ENCODE measurements around the gene AGL. TPM values are rescaled to one million over a fixed set of nuclear protein-coding genes. Genes with fewer than 3 reads are reported as not detected.

AGL gene
- polyA plus RNA-seq: 10 to 100 TPM in 1 of 4 donors, 1 to 10 TPM in 3; 5.9 to 19.9 (median 8.2) TPM
- long read RNA-seq, donor 1: 0 reads
- long read RNA-seq, donor 2: 0 reads
- long read RNA-seq, donor 3: 0 reads
- long read RNA-seq, donor 4: 0 reads
- long read RNA-seq, donor 5: 0 reads
- long read RNA-seq, donor 6, partial matches to known transcripts: 5 of 5 reads
- long read RNA-seq, donor 6, other reads (novel, unspliced or antisense): 0 of 5 reads
- long read RNA-seq, donor 7: 0 reads
- long read RNA-seq, donor 8, full-length matches to known transcripts: 1 of 1 reads
- long read RNA-seq, donor 8, partial matches to known transcripts: 0 of 1 reads
- long read RNA-seq, donor 8, other reads (novel, unspliced or antisense): 0 of 1 reads
- long read RNA-seq, donor 9: 0 reads
- long read RNA-seq, donor 10: 0 reads

- peak within 1 kb of the TSS; percentile 74 to 91 (median 76) for H3K4me3 ChIP-seq (ENCODE audit: low read depth in 1 of 3, low read length in 3 of 3)
- 0 to 1% (median 0%) methylated on average over 42 to 65 of the region's 65 CpGs for WGBS, 3 donors
- FAIRE-seq (no peak), DNase-seq (peak; percentile 90 to 94)
- H3K27me3 ChIP-seq (ENCODE audit: control insufficient read depth in 3 of 3, insufficient read depth in 3 of 3, low read length in 3 of 3): no peaks in the 10 kb centered on the region
- no peaks in the 10 kb centered on the region for H3K9me3 ChIP-seq (ENCODE audit: control insufficient read depth in 2 of 2, insufficient read depth in 1 of 2, low read depth in 1 of 2, low read length in 1 of 2)
- H3K27ac ChIP-seq (ENCODE audit: low read depth in 1 of 3, low read length in 2 of 3): peak within 1 kb of the TSS; percentile 84 to 93 (median 89)
- H3K4me1 ChIP-seq (ENCODE audit: control insufficient read depth in 3 of 3, insufficient read depth in 2 of 3, low read depth in 1 of 3, low read length in 2 of 3): peaks cover 0 to 4% (median 0%) of the 10 kb centered on the region in 3 donors
- H3K36me3 ChIP-seq (ENCODE audit: control insufficient read depth in 3 of 3, insufficient read depth in 2 of 3, low read depth in 1 of 3, low read length in 3 of 3): peaks cover 0 to 2% (median 1%) of the 10 kb centered on the region in 3 donors
Observed at GRCh38 chr1:99849744-99850458, at the start of gene AGL. TSS of gene AGL (plus strand) at chr1:99850361. CDS start at chr1:99851043, 682 bp downstream.

GRCh38 chr1:99801584-99801983, 48.6 kb upstream of the AGL start:
- Histone ChIP-seq H3K4me3 (ENCODE audit: low read depth in 1 of 3, low read length in 3 of 3) (no peak overlapping the region), H3K9me3 (ENCODE audit: control insufficient read depth in 2 of 2, insufficient read depth in 1 of 2, low read depth in 1 of 2, low read length in 1 of 2) (no peaks in the 10 kb centered on the region), H3K27ac (ENCODE audit: low read depth in 1 of 3, low read length in 2 of 3) (no peak overlapping the region), H3K36me3 (ENCODE audit: control insufficient read depth in 3 of 3, insufficient read depth in 2 of 3, low read depth in 1 of 3, low read length in 3 of 3) (no peaks in the 10 kb centered on the region), H3K4me1 (ENCODE audit: control insufficient read depth in 3 of 3, insufficient read depth in 2 of 3, low read depth in 1 of 3, low read length in 2 of 3) (no peaks in the 10 kb centered on the region), H3K27me3 (ENCODE audit: control insufficient read depth in 3 of 3, insufficient read depth in 3 of 3, low read length in 3 of 3) (peaks cover 0 to 3% (median 3%) of the 10 kb centered on the region in 3 donors)
- FAIRE-seq (no peak), DNase-seq (no peak)
- 52 to 84% (median 74%) methylated on average over 3 of the region's 3 CpGs for WGBS, 3 donors

DNA sequence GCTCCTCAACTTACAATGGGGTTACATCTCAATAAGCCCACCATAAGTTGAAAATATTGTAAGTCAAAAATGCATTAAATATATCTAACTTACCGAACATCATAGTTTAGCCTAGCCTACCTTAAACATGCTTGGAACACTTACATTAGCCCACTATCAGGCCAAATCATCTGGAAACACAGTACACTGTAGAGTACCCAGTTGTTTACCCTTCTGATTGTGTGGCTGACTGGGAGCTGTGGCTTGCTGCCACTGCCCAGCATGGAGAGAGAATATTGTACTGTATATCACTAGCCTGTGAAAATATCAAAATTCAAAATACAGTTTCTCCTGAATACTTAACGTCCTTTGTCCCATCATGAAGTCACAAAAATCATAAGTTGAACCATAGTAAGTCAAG, 43.3 kb upstream of the AGL start:
- DNase-seq (no peak), FAIRE-seq (no peak)
- Histone ChIP-seq H3K4me3 (ENCODE audit: low read depth in 1 of 3, low read length in 3 of 3) (no peak overlapping the region), H3K36me3 (ENCODE audit: control insufficient read depth in 3 of 3, insufficient read depth in 2 of 3, low read depth in 1 of 3, low read length in 3 of 3) (no peaks in the 10 kb centered on the region), H3K4me1 (ENCODE audit: control insufficient read depth in 3 of 3, insufficient read depth in 2 of 3, low read depth in 1 of 3, low read length in 2 of 3) (peaks cover 0 to 2% (median 0%) of the 10 kb centered on the region in 3 donors), H3K9me3 (ENCODE audit: control insufficient read depth in 2 of 2, insufficient read depth in 1 of 2, low read depth in 1 of 2, low read length in 1 of 2) (no peaks in the 10 kb centered on the region), H3K27ac (ENCODE audit: low read depth in 1 of 3, low read length in 2 of 3) (no peak overlapping the region), H3K27me3 (ENCODE audit: control insufficient read depth in 3 of 3, insufficient read depth in 3 of 3, low read length in 3 of 3) (peaks cover 0 to 3% (median 3%) of the 10 kb centered on the region in 3 donors)
- 56 to 84% (median 65%) methylated on average over 2 of the region's 2 CpGs for WGBS, 3 donors

- Histone ChIP-seq H3K4me3 (ENCODE audit: low read depth in 1 of 3, low read length in 3 of 3) (no peak overlapping the region), H3K36me3 (ENCODE audit: control insufficient read depth in 3 of 3, insufficient read depth in 2 of 3, low read depth in 1 of 3, low read length in 3 of 3) (no peaks in the 10 kb centered on the region), H3K27me3 (ENCODE audit: control insufficient read depth in 3 of 3, insufficient read depth in 3 of 3, low read length in 3 of 3) (peaks cover 0 to 3% (median 3%) of the 10 kb centered on the region in 3 donors), H3K9me3 (ENCODE audit: control insufficient read depth in 2 of 2, insufficient read depth in 1 of 2, low read depth in 1 of 2, low read length in 1 of 2) (no peaks in the 10 kb centered on the region), H3K27ac (ENCODE audit: low read depth in 1 of 3, low read length in 2 of 3) (peak overlapping the region in 2 of 3 donors; percentile 17 to 50), H3K4me1 (ENCODE audit: control insufficient read depth in 3 of 3, insufficient read depth in 2 of 3, low read depth in 1 of 3, low read length in 2 of 3) (peaks cover 0 to 2% (median 0%) of the 10 kb centered on the region in 3 donors)
- 14 to 18% (median 14%) methylated on average over 7 of the region's 7 CpGs for WGBS, 3 donors
- FAIRE-seq: peak; percentile 76
- DNase-seq: peak; percentile 77 to 86
Observed at GRCh38 chr1:99808391-99809115, 41.6 kb upstream of the AGL start.

DNA sequence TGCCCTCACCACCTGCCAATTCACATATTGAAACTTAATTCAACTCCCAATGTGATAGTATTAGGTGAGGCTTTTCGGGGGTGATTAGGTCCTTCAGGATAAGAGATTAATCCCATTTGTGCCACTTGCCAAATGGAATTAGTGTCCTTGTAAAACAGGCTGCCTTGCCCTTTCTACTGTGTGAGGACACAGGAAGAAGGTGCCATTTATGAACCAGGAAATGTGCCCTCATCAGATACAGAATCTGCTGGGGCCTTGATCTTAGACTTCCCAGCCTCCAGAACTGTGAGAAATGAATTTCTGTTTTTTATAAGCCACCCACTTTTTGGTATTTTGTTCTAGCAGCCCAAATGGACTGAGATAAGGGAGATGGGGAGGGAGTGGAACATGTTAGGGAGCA, 39.1 kb upstream of the AGL start:
- no peaks in the 10 kb centered on the region for H3K36me3 ChIP-seq (ENCODE audit: control insufficient read depth in 3 of 3, insufficient read depth in 2 of 3, low read depth in 1 of 3, low read length in 3 of 3)
- no peak overlapping the region for H3K4me3 ChIP-seq (ENCODE audit: low read depth in 1 of 3, low read length in 3 of 3)
- no peaks in the 10 kb centered on the region for H3K9me3 ChIP-seq (ENCODE audit: control insufficient read depth in 2 of 2, insufficient read depth in 1 of 2, low read depth in 1 of 2, low read length in 1 of 2)
- peak in 1 of 2 donors; percentile 16 for DNase-seq
- H3K4me1 ChIP-seq (ENCODE audit: control insufficient read depth in 3 of 3, insufficient read depth in 2 of 3, low read depth in 1 of 3, low read length in 2 of 3): peaks cover 0 to 2% (median 0%) of the 10 kb centered on the region in 3 donors
- no peak overlapping the region for H3K27ac ChIP-seq (ENCODE audit: low read depth in 1 of 3, low read length in 2 of 3)
- 48 to 77% (median 67%) methylated on average over 1 of the region's 1 CpG for WGBS, 3 donors
- H3K27me3 ChIP-seq (ENCODE audit: control insufficient read depth in 3 of 3, insufficient read depth in 3 of 3, low read length in 3 of 3): no peaks in the 10 kb centered on the region
- FAIRE-seq: no peak

DNA sequence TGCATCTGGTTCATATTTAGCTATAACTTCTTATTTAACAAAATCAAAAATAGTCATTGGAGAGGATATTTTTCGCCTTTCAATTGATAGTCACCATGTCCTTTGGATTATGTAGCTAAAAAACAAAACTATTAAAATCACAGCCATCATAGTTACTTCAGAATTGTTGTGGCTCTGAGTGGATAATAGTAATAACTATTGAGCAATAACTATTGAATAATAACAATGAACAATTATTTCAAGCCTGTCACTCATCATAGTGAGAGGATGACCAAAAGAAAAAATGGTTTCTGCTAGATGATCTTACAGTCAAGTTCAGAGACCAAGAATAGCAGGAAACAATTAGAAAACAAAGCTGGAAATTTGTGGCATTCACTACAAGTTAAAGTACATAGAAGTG, 38.4 kb upstream of the AGL start:
- H3K4me3 ChIP-seq (ENCODE audit: low read depth in 1 of 3, low read length in 3 of 3): no peak overlapping the region
- FAIRE-seq: no peak
- no peak overlapping the region for H3K27ac ChIP-seq (ENCODE audit: low read depth in 1 of 3, low read length in 2 of 3)
- H3K27me3 ChIP-seq (ENCODE audit: control insufficient read depth in 3 of 3, insufficient read depth in 3 of 3, low read length in 3 of 3): no peaks in the 10 kb centered on the region
- WGBS, 3 donors: 88 to 94% (median 94%) methylated on average over 1 of the region's 1 CpG
- peaks cover 0 to 2% (median 0%) of the 10 kb centered on the region in 3 donors for H3K4me1 ChIP-seq (ENCODE audit: control insufficient read depth in 3 of 3, insufficient read depth in 2 of 3, low read depth in 1 of 3, low read length in 2 of 3)
- no peaks in the 10 kb centered on the region for H3K36me3 ChIP-seq (ENCODE audit: control insufficient read depth in 3 of 3, insufficient read depth in 2 of 3, low read depth in 1 of 3, low read length in 3 of 3)
- H3K9me3 ChIP-seq (ENCODE audit: control insufficient read depth in 2 of 2, insufficient read depth in 1 of 2, low read depth in 1 of 2, low read length in 1 of 2): no peaks in the 10 kb centered on the region
- no peak for DNase-seq

DNA sequence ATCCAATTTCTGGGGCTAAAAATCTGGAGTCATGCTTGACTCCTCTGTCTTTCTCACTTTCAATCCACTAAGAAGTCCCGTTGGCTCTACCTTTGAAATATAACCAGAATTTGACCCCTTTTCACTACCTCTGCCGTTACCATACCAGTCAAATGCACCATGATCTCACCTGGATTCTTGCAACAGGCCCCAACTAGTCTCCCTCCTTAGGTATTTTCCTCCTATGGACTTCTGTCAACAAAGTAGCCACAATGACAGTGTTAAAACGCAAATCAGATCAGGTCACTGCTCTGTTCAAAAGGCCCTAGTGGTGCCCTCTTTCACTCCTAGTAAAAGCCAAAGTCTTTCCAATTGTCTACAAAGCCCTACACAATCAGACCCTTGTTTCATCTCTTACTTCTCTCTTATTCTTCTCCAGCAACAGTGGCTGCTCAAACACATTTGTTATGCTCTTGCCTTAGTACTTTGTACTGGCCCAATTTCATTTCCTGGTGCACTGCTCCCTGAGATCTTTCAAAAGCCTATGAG, 35.7 kb upstream of the AGL start:
- FAIRE-seq: no peak
- Histone ChIP-seq H3K36me3 (ENCODE audit: control insufficient read depth in 3 of 3, insufficient read depth in 2 of 3, low read depth in 1 of 3, low read length in 3 of 3) (no peaks in the 10 kb centered on the region), H3K27me3 (ENCODE audit: control insufficient read depth in 3 of 3, insufficient read depth in 3 of 3, low read length in 3 of 3) (no peaks in the 10 kb centered on the region), H3K4me3 (ENCODE audit: low read depth in 1 of 3, low read length in 3 of 3) (no peak overlapping the region), H3K9me3 (ENCODE audit: control insufficient read depth in 2 of 2, insufficient read depth in 1 of 2, low read depth in 1 of 2, low read length in 1 of 2) (no peaks in the 10 kb centered on the region), H3K27ac (ENCODE audit: low read depth in 1 of 3, low read length in 2 of 3) (no peak overlapping the region), H3K4me1 (ENCODE audit: control insufficient read depth in 3 of 3, insufficient read depth in 2 of 3, low read depth in 1 of 3, low read length in 2 of 3) (no peaks in the 10 kb centered on the region)
- DNase-seq: no peak
- 77 to 80% (median 78%) methylated on average over 3 of the region's 3 CpGs for WGBS, 3 donors

DNA sequence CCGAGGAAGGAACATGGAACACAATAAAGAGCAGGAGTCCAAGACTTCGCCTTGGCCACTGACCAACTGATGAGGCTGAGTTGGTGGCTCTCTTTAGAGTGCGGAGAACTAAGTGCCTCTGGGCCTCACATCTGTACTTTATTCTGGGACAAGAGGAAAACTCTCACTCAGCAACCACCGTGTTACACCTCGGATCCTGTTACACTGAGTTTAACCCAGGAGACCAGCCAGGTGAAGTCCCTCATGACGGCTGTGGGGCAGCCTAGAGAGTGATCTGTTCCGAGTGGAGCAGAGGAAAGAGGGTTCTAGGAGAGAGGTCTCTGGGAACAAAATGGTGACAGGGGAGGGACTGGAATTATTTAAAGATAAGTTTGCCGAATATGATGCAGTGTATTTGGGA, 33.5 kb upstream of the AGL start:
- Histone ChIP-seq H3K27ac (ENCODE audit: low read depth in 1 of 3, low read length in 2 of 3) (no peak overlapping the region), H3K4me1 (ENCODE audit: control insufficient read depth in 3 of 3, insufficient read depth in 2 of 3, low read depth in 1 of 3, low read length in 2 of 3) (no peaks in the 10 kb centered on the region), H3K9me3 (ENCODE audit: control insufficient read depth in 2 of 2, insufficient read depth in 1 of 2, low read depth in 1 of 2, low read length in 1 of 2) (no peaks in the 10 kb centered on the region), H3K27me3 (ENCODE audit: control insufficient read depth in 3 of 3, insufficient read depth in 3 of 3, low read length in 3 of 3) (no peaks in the 10 kb centered on the region), H3K36me3 (ENCODE audit: control insufficient read depth in 3 of 3, insufficient read depth in 2 of 3, low read depth in 1 of 3, low read length in 3 of 3) (no peaks in the 10 kb centered on the region), H3K4me3 (ENCODE audit: low read depth in 1 of 3, low read length in 3 of 3) (no peak overlapping the region)
- no peak for DNase-seq
- 76 to 80% (median 80%) methylated on average over 8 of the region's 8 CpGs for WGBS, 3 donors
- no peak for FAIRE-seq

All from small intestine (tissue), 16 donors.